GM18505 (cell line): ENCODE data around the gene RNF32.
"Not testable (repeated sequence)": the region's sequence is repeated elsewhere in the genome, so short reads cannot be mapped to it uniquely, and the experiment has no call there.

Source experiments
- ATAC-seq: cut with Tn5 transposase; IDR thresholded peaks from one replicate; pipeline ENCODE4 v1.9.1; 2021; ENCODE audit not compliant: unreplicated experiment
- POLR2A ChIP-seq: IDR thresholded peaks from 4 replicates; pipeline ENCODE4 v1.6.1; 2011; ENCODE audit warnings: borderline replicate concordance; ENCODE audit not compliant: insufficient read depth, insufficient read length; ENCODE audit errors: extremely low read depth

The RNF32 gene

DNA sequence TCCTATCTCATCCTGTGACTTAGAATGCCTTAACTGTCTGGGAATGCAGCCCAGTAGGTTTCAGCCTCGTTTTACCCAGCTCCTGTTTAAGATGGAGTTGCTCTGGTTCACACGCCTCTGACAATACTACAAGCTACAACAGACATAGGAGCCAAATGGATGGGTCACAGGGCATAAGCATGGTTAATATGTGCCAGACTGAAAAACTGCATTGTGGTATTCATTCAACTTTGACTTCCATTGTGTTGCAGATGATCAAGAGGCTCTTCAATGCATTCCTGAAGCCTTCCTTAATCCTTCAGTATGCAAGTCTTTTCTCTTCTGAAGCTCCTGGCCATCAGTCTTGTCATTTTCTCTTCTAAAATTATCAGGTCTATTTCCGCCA is 20.3 kb upstream of the RNF32 start:
- no peak for ATAC-seq
- TF ChIP-seq POLR2A = no peak

DNA sequence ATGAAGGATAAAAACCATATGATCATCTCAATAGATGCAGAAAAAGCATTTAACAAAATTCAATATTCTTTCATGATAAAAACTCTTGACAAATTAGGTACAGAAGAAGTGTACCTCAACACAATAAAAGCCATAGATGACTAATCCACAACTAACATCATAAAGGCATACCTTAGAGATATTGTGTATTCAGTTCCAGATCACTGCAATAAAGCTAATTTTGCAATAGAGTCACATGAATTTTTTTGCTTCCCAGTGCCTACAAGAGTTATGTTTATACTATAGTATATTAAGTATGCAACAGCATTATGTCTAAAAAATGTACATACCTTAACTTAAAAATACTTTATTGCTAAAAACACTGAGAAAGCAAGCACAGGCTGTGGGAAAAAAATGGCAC is 18.9 kb upstream of the RNF32 start:
- ATAC-seq = no peak
- no peak for TF ChIP-seq POLR2A

DNA sequence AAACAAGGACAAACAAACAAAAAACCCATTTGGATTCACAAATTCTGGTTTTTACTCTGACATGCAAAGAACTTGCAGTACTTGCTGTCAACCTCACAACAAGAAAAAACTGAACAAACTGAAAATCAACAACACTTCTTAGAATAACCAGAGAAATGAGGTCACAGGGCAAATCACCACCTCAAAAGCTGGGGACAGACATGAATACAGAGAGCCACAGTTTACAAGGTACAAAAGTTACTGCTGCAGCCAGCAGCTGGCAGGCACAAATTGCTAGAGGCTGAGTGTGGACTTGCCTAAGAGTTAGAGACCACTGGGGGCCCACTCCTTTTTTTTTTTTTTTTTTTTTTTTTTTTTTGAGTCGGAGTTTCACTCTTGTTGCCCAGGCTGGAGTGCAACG is 15.0 kb upstream of the RNF32 start:
- no peak for TF ChIP-seq POLR2A
- ATAC-seq = no peak

DNA sequence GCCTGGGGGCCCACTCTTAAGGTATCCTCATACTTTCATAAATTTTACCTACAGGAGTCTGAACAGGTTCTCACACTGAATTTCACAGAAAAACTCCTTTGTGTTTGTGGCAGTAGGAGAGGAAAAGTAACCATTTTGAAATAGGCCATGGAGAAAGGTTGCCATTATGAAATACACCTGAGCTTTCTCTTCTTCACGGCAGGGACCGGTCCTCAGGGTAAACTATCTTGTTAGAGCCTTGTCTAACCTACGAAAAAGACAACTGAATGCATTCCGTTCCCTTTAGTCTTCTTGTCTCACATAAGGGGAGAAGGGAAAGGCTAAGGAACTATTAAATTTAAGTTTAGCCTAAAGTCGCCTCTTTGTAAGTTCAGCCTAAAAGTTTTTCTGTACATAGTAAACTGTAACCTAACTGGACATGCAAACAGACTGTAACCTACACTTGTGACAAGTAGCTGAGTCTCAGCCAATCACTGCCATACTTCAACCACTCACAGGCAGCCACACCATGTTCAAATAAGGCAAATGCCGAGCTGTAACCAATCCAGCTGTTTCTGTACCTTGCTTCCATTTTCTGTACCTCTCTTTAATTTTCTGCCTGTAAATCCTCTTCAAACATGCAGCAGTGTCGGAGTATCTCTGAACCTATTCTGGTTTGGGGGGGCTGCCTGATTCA is 14.2 kb upstream of the RNF32 start:
- no peak for ATAC-seq

DNA sequence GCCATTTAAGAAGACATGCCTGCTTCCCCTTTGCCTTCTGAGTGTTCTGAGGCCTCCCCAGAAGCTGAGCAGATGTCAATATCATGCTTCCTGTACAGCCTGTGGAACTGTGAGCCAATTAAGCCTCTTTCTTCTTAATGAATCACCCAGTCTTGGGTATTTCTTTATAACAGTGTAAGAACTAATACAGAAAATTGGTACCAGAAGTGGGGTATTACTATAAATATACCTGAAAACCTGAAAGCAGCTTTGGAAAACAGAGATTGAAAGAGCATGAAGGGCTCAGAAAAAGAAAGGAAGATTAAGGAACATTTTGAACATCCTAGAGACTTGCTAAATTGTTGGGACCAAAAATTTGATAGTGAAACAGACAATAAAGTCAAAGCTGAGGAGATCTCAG is 12.0 kb upstream of the RNF32 start:
- no peak for TF ChIP-seq POLR2A
- ATAC-seq = no peak

More for the DNA sequence above, 14.2 kb upstream of the RNF32 start:
- TF ChIP-seq POLR2A = no peak

DNA sequence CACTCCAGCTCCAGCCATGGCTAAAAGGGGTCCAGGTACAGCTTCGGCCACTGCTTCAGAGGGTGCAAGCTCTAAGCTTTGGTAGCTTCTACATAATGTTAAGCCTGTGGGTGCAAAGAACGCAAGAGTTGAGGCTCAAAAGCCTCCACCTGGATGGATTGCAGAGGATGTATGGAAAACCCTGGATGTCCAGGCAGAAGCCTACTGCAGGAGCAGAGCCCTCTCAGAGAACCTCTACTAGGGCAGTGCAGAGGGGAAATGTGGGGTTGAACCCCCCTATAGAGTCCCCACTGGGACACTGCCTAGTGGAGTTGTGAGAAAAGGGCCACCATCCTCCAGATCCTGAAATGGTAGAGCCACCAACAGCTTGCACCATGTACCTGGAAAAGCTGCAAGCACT is 10.7 kb upstream of the RNF32 start:
- no peak for ATAC-seq
- TF ChIP-seq POLR2A = no peak

- no peak for ATAC-seq
- TF ChIP-seq POLR2A = no peak
Observed at GRCh38 chr7:156634117-156634516, 6.5 kb upstream of the RNF32 start.

- TF ChIP-seq POLR2A = no peak
- ATAC-seq = no peak
Observed at GRCh38 chr7:156635529-156636385, 4.8 kb upstream of the RNF32 start.

GRCh38 chr7:156637093-156637492 is 3.5 kb upstream of the RNF32 start:
- not testable (repeated sequence) for ATAC-seq

DNA sequence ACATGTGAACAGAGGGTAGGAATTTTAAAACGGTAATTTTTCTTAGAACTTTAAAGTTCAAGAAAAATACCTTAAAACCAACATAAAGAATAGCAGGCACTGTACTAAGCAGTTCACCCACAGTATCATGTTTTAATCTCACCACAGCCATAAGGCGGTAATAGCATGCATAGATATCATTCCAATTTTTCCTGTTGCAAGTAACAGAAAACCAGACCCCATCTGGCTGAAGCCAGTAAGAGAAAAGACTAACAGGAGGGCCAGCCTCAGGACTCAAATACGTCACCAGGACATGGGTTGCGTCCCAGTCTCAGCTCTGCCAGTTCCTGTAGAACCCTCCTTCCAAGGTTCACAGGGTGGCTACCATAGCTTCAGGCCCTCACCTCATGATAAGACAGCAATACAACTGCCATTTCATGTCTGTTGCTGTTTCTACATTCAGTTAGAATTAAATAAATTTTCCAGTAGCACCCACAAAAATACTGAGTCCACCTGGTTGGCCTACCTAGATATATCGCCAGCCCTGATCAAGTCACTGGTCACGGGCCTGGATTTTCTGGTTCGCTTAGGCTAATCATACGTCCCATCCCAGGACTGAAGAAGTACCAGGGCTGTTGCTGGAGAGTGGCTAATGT is 2.0 kb upstream of the RNF32 start:
- no peak for TF ChIP-seq POLR2A
- ATAC-seq = no peak

DNA sequence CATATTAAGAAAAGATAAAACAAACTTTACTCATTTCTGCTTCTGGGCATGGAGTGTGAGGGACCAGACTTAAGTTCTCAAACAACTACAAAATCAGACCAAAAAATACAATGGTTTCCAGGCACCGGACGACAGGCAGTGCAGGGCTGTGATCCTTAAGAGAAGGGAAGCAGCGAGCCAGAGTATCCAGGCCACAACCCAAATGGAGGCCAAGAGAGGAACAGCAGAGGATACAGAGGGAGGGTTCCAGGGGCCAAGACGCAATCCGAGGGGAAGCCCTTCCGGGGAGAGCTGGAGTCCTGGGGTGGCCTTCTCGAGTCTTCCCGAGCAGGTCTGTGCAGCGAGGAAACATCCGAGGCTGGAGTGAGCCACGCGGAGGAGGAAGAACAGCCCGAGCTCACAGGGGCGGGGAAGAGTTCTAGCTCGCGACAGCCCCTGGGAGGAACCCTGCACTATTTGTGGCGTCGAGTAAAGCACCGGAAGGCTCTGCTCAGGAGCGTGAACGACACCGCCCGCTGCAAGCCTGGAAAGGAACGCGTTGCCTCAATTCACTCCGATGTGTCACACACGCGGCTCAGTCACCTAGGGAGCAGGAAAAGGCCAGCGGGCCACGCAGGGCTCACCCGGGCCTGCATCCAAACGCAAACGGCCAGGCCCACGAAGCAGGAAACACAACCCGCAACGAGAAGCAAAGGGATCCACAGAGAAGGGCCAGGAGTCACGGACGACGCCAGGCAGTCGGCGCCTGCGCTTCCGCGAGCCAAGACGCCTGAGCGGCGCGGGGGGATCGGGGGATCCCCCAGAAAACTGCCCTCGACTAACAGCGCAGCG is 933 bp upstream of the RNF32 start:
- ATAC-seq = no peak

DNA sequence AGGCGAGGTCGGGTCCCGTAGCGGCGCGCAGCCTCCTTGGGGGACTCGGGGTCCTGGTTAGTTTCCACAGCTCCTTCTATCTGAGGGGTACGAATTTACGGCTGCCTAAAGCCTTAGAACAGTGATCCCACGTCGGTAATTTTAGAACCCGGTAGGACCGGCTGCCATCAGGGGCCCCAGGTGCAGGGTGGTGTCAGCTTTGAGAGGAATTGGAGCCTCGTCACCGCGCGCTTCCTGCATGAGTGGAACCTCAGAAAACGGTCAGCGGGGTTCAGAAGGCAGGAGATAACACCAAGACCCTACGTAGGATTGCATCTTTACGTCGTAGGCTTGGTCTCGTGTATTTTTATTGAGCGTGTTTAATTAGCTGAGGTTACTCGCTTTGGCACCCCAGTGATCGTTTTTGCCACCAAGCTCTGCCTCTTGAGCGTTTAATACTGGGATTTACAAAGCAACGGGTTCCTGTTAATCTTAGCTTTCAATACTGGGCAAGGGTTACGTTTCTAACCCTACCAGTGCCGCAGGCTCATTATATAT is 443 bp downstream of the RNF32 start:
- TF ChIP-seq POLR2A = peak; percentile 17
- ATAC-seq = peak; percentile 48

More for the DNA sequence above, 933 bp upstream of the RNF32 start:
- no peak for TF ChIP-seq POLR2A
